ENCODE results near the gene CAMK1D. TPM values are rescaled to one million over a fixed set of nuclear protein-coding genes. Genes with fewer than 3 reads are reported as not detected.

CAMK1D gene
- total RNA-seq, 1 donor from 2014 or later, result 22.5 TPM

- ATAC-seq, result no peak
- intact Hi-C loops (cut with DNase I), result no loop called here
- no peaks in the 10 kb centered on the region for H3K36me3 ChIP-seq
- DNase-seq, result no peak
- H3K9me3 ChIP-seq, result no peaks in the 10 kb centered on the region
- no peak for TF ChIP-seq CTCF (IDR thresholded peaks at IDR 0.05)
- H3K27ac ChIP-seq, result no peak overlapping the region
- no peak overlapping the region for H3K4me3 ChIP-seq
- H3K27me3 ChIP-seq (ENCODE audit: low read depth), result no peaks in the 10 kb centered on the region
- H3K4me1 ChIP-seq, result peaks cover 4% of the 10 kb centered on the region
Measured at GRCh38 chr10:12397941-12398340, 48.6 kb downstream of the CAMK1D start.

- no peak overlapping the region for H3K27ac ChIP-seq
- no peak for TF ChIP-seq CTCF (IDR thresholded peaks at IDR 0.05)
- DNase-seq, result no peak
Measured at GRCh38 chr10:12400266-12400931, 51.1 kb downstream of the CAMK1D start.

DNA sequence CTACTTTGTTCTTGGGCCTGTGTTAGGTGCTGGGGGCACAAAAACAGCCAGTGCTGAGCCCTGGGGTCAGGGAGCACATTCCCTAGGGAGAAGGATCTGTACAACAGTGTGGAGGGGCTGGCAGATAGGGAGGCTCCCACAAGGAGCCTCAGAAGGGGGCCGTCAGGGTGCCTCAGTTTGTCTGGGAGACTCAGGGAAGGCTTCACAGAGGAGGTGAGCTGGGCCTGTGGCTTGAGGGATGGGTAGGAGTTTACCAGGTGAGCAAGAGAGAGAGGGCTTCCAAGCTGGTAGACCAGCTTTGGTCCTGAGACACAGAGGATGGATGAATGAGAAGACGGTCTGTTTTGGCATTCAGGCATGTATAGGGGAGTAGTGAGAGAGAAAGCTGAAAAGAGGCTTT is 52.1 kb downstream of the CAMK1D start:
- ATAC-seq, result no peak
- no peak for DNase-seq
- intact Hi-C loops (cut with DNase I), result no loop called here

More at GRCh38 chr10:12400266-12400931, 51.1 kb downstream of the CAMK1D start:
- ATAC-seq, result no peak
- Histone ChIP-seq H3K4me3 (no peak overlapping the region), H3K9me3 (no peaks in the 10 kb centered on the region), H3K4me1 (peaks cover 9% of the 10 kb centered on the region), H3K27me3 (ENCODE audit: low read depth) (no peaks in the 10 kb centered on the region), H3K36me3 (no peaks in the 10 kb centered on the region)
- intact Hi-C loops (cut with DNase I), result no loop called here

GRCh38 chr10:12403119-12403518 is 53.8 kb downstream of the CAMK1D start:
- no peak for DNase-seq
- no peak for TF ChIP-seq CTCF (IDR thresholded peaks at IDR 0.05)
- intact Hi-C loops (cut with DNase I), result no loop called here
- no peak for ATAC-seq
- peaks cover 11% of the 10 kb centered on the region for H3K4me1 ChIP-seq
- no peaks in the 10 kb centered on the region for H3K9me3 ChIP-seq
- H3K27ac ChIP-seq, result no peak overlapping the region
- H3K4me3 ChIP-seq, result no peak overlapping the region
- no peaks in the 10 kb centered on the region for H3K36me3 ChIP-seq
- H3K27me3 ChIP-seq (ENCODE audit: low read depth), result no peaks in the 10 kb centered on the region

More for the DNA sequence above, 52.1 kb downstream of the CAMK1D start:
- peaks cover 15% of the 10 kb centered on the region for H3K4me1 ChIP-seq
- no peaks in the 10 kb centered on the region for H3K36me3 ChIP-seq
- no peak overlapping the region for H3K27ac ChIP-seq
- no peaks in the 10 kb centered on the region for H3K27me3 ChIP-seq (ENCODE audit: low read depth)
- no peaks in the 10 kb centered on the region for H3K9me3 ChIP-seq
- H3K4me3 ChIP-seq, result no peak overlapping the region
- TF ChIP-seq CTCF (IDR thresholded peaks at IDR 0.05), result no peak

GRCh38 chr10:12405342-12406320 is 56.3 kb downstream of the CAMK1D start:
- no peak for TF ChIP-seq CTCF (IDR thresholded peaks at IDR 0.05)
- H3K27me3 ChIP-seq (ENCODE audit: low read depth), result no peaks in the 10 kb centered on the region
- no peak overlapping the region for H3K27ac ChIP-seq
- H3K9me3 ChIP-seq, result no peaks in the 10 kb centered on the region
- no peak overlapping the region for H3K4me3 ChIP-seq
- intact Hi-C loops (cut with DNase I), result no loop called here
- peak; percentile 82 to 96 for ATAC-seq
- peaks cover 11% of the 10 kb centered on the region for H3K4me1 ChIP-seq
- DNase-seq, result no peak
- no peaks in the 10 kb centered on the region for H3K36me3 ChIP-seq
